HG03108 (cell line): ENCODE data around the gene CAPZB.

Source experiments
- ATAC-seq: cut with Tn5 transposase; IDR thresholded peaks from one replicate; pipeline ENCODE4 v1.9.1; 2021; ENCODE audit warnings: moderate library complexity; ENCODE audit not compliant: unreplicated experiment

CAPZB gene

DNA sequence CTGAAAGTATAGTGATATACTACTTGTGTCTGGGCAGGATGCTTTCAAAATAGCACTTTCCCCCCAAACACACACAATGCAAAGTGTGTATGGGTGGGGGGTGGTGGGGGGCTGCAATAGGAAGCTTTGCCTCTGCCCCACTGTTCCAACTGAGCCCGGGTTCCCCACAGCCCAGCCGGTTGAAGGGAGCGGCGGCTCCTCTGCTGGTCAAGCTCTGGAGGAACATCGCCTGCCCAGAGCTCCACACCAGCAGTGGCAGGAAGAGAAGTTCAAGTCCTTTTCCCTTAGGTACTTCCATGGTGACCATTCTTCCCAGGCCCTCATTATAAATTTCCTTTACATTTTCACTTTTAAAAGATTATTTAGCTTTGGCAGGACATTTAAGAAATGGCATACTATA is 74.9 kb downstream of the CAPZB start:
- no peak for ATAC-seq

- ATAC-seq: no peak
Measured at GRCh38 chr1:19409477-19410341, 75.6 kb downstream of the CAPZB start.

DNA sequence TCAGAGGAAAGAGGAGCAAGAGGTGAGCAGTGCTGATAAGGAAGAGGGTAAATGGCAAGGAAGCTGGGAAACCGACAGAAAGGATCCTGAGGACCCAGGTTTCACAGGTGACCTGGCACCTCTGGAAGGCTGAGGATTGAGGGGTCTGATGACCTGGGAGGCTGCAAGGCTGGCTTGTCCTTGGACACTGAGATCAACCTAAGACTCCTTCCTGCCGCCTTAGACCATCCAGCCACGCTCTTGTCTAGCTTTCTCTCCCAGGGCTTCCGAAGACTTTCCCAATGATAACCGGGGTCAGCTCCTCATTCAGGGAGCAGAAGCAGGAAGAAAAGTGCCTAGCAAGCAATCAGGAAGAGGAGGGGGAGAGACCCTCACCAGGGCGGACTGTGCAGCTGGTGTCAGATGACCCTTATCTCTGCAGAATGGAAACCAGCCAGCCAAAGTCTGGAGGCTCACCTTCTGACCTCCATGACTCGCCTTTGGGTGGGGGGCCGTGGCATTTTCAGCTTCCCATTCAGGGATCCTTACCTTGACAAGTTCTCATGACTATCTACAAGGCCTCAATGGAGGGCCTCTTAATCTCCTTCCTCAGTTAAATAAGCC is 77.7 kb downstream of the CAPZB start:
- ATAC-seq: no peak

GRCh38 chr1:19406680-19407079 is 78.7 kb downstream of the CAPZB start:
- no peak for ATAC-seq

DNA sequence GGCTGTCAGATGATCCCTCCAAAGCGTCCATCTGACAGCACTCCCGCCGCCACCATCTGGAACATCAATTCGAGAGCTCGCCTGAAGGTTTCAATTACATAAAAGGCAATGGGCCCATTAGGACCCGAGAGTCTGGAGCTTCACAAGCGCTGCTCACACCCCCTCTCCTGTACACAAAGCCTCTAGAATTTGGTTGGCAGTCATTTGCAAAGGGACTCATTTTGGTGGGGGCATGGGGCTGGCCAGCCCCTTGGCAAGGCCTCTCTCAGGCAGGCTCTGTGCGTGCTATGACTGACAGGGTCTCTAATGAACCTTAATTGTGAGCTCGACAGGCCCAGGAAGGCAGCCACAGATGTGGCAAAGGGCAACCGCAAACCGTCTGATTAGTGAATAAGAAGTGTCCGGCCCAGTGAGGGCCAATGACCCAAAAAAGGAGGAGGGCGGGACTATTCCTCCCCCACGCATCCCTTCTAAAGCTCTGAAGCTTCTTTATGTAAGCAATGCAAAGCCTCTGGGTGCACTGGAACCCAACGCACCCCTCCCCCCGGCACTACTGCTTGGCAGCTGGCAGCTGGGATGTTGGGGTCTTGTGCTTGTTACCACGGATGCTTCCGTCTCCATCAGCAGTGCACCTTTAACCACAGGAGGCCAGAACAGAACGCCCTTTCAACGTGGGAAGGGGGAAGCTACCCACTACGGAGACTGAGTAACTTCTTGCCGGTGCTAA is 79.4 kb downstream of the CAPZB start:
- no peak for ATAC-seq

- no peak for ATAC-seq
Measured at GRCh38 chr1:19405195-19405760, 80.1 kb downstream of the CAPZB start.

GRCh38 chr1:19404748-19405147 is 80.6 kb downstream of the CAPZB start:
- no peak for ATAC-seq

GRCh38 chr1:19403256-19403655 is 82.1 kb downstream of the CAPZB start:
- no peak for ATAC-seq

- no peak for ATAC-seq
Measured at GRCh38 chr1:19402031-19402813, 83.1 kb downstream of the CAPZB start.

DNA sequence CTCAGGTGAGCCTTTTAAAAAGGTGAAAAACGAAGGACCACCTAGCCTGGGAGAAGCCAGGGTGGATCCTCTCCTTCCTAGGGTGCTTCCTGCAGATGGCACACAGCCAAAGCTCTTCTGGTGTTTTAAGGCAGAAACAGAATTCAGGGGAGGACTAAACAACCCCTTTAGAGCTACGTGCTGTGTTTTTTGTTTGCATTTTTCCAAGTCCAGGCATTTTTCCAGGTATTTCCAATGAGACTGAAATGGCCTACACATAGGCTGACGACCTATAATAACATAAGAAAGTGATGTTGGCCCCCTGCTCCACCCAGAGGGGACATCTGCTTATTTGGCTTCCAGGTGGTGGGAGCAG is 83.8 kb downstream of the CAPZB start:
- ATAC-seq: no peak

DNA sequence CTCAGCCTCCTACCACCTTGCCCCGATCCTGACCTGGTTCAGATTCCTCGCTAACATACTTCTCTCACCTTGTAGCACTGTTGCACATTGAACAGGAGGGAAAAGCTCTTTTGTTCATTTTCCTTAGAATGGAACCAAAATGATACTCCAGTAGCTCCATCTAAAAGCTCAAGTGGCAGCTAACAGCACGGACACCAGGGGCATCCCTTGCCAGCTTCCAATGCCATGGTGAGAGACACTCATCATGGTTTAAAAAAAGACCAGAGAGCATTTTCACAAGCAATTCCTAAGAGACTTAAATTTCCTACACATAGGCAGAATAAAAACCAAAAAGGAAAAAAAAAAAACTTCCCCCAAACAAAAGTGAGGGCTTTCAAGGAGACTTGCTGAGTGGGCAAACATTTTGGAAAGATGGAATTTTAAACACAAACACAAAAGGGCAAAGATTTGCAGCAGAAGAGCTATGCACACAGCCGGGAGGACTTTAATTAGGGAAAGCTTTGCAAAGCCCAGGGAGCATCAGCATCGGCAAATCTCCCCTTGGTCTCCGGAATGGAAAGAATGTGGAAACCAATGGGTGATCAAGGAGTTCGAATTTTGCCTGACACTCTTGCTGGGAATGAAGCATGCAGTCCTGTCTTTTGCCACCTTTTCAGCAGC is 84.3 kb downstream of the CAPZB start:
- no peak for ATAC-seq

DNA sequence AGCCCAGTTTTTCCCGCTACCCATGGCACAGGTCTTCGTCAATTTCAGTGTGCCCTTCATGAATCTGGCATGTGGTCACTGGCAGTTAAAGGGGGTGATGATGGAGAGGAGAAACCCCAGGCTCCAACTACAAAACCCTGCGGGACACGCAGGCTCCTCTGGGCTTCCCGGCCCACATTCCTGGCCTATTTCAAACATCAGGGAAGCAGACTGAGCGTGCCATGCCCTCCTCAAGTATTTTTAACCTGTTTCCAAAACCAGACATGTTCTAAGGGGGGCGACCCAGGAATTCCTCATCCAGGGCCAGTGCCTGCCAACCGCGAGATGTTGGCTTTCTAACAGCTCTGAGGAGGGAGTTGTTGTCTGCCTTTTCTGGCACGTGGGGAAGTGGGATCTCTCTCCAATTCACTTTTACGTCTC is 85.1 kb downstream of the CAPZB start:
- ATAC-seq: no peak

GRCh38 chr1:19398309-19398760 is 87.0 kb downstream of the CAPZB start:
- ATAC-seq: no peak

DNA sequence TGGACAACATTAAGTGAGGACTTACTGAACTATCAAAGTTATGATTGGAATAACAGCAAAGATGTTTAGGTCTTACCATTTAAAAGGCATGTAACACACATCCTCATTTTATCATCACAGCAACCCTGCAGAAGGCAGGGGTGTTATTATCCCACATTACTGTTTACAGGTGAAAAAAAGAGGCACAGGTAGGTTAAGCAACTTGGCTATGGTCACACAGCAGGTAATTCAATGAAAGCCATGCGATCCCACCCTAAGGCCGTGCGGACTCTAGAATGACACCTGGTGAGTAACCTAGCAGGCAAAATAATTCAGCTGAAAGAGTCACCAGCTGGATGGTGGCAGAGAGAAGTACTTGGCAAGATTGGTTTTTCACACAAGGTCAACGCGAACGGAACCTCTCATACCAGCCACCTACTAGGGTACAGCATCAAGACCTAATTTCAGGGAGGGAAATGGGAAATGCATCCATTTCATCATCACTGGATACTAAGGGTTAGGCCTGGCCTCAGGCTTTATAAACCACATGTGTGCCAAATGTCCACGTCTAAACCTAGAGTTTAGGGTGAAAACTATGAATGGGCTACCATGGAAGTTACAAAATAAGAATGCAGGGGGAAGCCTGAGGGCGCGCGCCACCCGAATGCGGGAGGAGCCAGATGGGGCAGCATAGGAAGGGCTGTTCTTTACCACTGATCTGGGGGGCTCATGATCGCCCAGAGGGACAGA is 88.0 kb downstream of the CAPZB start:
- ATAC-seq: no peak

DNA sequence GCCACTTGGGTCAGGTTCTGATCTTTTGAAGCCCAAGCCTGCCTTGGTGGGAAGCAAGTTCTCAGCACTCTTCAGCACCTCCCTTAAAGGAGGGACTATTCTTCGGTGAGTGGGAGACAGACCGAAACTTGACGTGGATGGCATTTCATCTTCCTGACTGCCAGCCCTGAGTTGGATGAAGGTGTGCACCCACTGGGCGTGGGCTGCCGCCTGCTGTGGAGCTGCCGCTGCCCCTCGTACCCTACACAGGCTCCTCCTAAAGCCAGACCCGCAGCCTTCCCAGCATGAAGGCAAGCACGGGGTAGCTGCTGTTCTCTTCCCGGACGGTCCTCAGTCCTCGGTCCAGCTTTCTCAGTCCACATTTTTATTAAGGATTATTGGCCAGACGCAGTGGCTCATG is 89.1 kb downstream of the CAPZB start:
- ATAC-seq: no peak

DNA sequence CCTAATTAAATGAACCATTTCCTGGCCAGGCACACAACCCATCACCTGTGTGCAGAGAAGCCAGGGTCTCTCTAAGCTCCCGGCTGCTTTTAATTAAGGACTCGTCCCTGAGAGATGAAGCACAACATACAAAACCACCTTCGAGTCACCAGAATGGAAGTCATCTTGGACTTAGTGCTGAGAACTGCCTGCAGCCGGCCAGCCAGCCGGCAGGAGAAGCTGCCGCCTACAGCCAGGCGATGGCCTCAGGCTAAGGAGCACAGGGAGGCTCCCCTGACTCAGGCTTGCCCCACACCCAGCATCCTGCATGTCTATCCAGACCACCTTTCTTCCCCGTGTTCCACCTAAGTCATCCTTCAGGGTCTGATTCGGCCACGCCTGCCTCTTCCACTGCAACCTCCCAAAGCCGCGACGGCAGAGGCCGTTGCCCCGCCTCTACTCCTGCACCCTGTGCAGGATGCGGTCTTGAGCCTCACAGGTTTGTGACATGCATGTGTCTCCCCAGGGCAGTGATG is 89.6 kb downstream of the CAPZB start:
- no peak for ATAC-seq

GRCh38 chr1:19393046-19393445 is 92.3 kb downstream of the CAPZB start:
- no peak for ATAC-seq

DNA sequence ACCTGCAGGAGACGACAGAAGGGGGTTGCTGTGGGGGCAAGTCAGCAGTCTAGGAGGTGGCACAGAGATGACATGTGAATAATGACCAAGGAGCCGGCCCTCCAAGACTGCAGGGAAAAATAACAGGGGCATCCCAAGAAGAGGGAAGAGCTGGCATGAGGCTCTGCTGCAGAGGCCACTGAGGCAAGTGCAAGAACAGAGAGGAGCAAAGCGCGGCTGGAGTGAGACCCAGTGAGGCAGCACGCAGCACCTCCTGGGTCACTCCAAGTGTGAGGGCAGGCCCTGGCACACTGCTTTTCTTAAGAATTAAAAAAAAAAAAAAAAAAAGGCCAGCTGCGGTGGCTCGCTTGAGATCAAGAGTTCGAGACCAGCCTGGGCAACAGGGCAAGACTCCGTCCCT is 93.1 kb downstream of the CAPZB start:
- ATAC-seq: no peak

DNA sequence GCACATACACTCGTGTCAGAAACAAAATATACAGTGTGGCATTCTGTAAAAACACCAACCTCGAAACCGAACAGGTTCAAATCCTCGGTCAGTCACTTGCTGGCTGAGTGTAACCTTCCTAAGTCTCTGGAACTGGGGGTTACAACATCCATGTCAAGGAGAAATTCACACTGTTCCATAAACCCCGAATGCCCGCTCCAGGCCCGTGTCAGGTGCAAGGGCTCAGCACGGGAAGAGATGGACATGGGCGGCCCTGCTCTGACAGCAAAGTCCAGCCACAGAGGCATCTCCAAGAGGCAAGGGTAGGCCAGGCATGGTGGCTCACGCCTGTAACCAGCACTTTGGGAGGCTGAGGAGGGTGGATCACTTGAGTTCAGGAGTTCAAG is 93.8 kb downstream of the CAPZB start:
- no peak for ATAC-seq
